NAMALWA (cell line): Measurements from ENCODE around the gene CCDC8.
"Not testable (repeated sequence)": the region's sequence is repeated elsewhere in the genome, so short reads cannot be mapped to it uniquely, and the experiment has no call there.

Source experiments
- DNase-seq: peaks from one replicate; pipeline ENCODE4 v3.0.0-alpha.2; 2015; ENCODE audit warnings: low spot score

CCDC8 gene

DNA sequence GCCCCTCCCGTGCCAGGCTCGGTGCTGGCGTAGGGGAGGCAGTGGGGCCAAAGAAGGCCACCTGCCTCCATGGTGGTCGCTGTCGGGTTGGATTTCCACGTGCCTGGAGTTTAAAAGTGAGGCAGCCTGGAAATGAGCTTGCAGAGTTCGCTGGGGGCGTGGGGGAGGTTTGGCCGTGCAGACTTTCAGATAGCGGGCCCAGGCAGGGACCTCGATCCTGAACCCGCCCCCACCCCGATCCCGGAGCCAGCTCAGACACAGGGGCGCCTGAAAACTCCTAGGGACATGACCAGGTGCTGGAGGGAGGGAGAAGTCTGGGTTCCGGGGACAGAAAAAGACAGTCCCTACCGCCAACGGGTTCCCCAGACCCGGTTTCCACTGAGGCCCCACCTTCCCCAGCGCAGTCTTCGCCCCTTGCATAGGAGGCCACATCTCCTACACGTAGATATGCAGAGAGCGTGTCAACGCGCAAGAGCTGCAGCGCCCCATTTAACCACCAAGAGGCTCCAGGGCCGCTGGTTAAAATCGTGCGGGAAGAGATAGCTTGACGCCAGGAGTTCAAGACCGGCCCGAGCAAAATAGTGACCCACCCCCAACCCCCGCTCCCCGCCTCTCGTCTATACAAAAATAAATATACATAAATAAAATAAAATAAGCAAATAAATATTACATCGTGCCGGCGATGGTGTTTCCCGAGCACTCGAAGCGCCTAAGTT is 8.5 kb downstream of the CCDC8 start:
- DNase-seq: no peak

DNA sequence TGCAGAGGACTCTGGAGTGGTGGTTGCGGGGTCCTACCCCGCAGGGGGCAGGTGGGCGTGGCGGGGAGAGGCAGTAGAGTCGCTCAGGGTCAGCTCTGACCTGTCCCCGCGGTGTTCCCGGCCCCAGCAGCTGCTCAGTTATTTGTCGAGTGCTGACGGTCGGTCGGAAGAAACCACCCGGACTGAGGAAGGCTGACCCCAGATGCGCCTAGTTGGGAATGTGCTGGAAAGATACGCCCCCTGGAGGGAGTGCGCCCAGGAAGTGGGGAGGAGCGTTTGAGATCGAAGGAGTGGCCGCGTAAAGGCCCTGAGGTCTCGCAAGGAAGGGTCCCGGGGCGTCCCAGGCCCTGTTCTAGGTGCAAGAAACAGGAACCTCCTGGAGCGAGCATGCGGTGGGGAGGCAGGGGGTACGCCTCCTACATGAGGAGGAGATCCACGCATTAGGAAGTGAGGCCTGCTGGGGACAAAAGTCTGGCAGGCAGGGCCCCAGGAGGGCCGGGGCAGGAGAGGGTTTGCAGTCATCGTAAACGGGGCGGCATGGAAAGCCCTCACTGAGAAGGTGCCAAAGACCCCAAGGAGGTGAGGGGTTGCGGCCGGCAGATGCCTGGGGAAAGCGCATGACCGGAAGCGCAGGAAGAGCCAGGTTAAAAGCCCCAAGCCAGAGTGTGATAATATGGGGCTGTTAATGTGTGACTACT is 9.2 kb downstream of the CCDC8 start:
- no peak for DNase-seq

DNA sequence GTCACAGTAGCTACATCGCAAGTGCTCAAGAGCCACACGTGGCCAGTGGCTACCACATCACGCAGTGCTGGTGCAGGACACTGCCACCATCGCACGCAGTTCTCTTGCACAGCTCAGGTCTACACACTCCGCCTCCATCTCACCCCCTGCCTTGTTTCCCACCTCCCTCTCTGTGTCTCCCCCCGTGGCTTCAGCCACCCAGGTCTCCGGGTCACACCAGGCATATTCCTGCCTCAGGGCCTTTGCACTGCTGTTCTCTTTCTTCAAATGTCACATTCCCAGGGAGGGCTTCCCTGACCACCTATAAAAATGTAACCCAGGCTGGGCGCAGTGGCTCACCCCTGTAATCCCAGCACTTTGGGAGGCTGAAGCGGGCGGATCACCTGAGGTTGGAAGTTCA is 10.6 kb downstream of the CCDC8 start:
- no peak for DNase-seq

DNA sequence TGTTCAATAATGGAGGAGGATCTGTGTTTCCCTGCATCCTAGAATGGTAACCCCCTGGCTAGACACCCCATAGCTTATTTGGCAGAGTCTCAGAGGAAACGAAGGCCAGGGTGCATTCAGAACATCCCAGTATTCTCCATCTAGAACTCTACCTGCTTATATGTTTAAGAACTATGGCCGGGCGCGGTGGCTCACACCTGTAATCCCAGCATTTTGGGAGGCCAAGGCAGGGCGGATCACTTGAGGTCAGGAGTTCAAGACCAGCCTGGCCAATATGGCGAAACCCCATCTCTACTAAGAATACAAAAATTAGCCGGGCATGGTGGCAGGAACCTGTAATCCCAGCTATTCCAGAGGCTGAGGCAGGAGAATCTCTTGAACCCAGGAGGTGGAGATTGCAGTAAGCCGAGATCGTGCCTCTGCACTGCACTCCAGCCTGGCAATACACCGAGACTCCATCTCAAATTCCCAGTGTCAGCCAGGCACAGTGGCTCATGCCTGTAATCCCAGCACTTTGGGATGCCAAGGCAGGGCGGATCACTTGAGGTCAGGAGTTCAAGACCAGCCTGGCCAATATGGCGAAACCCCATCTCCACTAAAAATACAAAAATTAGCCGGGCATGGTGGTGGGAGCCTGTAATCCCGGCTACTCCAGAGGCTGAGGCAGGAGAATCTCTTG is 15.4 kb downstream of the CCDC8 start:
- DNase-seq: not testable (repeated sequence)

DNA sequence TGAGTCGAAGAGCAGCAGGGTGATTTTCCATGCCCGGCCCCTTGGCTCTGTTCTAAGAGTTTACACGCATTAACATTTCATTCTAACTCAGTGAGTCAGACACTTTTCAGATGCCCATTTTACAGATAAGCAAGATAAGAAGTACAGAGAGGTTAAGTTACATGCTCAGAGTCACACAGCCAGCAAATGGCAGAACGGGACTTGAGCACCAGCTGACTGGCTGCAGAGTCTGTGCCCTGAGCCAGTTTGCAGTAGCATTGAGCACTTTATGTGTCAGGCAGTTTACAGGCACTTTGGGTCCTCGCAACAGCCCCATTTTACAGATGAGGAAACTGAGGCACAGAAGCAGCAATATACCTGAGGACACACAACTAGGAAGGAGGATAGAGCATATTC is 19.0 kb downstream of the CCDC8 start:
- DNase-seq: peak; percentile 26

DNA sequence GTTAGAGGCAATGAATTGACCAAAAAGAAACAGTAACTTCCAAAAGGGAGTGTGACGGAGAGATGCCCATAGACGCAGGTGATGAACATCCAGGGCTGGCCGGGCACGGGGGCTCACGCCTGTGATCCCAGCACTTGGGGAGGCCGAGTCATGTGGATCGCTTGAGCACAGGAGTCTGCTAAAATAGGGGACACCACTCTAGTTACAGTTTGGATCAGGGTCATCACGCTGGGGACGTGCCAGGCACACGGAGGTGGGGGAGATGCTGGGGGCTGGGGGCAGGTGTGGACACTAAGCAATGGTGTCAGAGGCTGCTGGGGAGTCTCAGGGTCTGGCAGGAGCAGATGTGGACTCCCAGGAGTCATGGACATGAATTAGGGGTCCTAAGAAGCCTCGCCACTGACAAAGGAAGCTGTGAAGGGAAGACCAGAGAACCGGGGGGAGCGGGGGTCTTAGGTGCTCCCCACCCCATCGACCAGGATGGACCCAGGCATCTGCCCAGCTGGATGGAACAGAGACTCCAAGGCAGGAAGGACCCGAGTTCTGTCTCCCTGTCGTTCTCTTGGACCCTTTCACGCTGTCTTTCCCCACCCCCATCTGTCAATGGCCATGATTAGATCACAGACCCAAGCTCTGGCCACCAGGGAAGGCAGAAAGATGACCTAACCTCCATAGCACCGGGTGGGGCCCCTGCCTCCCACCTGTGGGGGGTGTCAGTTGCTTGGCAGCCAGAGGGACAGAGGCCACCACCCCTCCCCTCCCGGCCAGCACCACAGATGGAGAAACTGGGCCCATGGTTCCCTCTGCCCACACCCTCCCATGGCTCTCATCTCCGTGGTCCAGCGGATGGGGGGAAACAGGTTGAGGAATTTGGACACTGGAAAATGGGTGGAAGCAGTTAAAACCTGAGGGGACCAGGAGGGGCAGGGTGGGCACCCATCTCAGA is 19.6 kb downstream of the CCDC8 start:
- no peak for DNase-seq

DNA sequence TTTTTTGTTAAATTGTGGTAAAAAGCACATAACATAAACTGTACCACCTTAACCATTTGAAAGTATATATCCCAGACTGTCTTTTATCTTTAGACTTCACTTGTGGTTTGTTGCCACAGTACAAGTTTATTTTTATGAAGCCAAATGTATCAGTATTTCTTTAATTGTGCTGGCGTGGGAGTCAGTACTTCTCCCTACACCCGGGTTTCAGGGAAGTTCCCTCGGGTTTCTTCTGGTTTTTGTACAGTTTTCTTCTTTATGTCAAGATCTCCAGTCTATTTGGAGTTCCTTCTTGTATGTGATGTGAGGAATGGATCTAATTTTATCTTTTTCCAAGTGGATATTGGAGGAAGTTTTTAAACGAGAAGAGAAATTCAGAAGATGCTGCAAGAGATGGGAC is 20.5 kb downstream of the CCDC8 start:
- no peak for DNase-seq

DNA sequence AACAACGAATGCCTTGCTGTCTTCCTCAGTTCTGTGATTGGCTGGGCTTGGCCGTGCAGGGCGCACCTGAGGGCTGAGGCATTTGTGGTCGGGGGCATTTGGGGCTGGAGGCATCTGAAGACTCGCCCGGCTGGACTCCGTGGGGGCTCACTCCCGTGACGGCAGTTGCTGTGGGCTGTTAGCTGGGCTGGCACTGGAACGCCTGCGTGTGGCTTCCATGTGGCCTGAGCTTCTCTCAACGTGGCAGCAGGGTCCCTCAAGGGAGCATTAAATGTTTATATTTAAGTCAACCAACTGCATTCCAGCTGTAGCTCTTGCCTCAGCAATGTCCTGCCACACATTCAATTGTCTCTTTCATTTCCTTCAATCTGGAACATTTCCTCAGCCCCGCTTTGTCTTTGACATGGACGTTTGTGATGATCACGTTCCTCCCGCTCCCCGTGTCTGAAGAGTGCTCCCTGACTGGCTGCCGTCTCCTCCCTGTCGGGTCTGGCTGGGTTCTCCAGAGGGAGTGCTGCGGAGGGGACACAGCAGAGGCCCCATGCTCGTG is 21.0 kb downstream of the CCDC8 start:
- no peak for DNase-seq

DNA sequence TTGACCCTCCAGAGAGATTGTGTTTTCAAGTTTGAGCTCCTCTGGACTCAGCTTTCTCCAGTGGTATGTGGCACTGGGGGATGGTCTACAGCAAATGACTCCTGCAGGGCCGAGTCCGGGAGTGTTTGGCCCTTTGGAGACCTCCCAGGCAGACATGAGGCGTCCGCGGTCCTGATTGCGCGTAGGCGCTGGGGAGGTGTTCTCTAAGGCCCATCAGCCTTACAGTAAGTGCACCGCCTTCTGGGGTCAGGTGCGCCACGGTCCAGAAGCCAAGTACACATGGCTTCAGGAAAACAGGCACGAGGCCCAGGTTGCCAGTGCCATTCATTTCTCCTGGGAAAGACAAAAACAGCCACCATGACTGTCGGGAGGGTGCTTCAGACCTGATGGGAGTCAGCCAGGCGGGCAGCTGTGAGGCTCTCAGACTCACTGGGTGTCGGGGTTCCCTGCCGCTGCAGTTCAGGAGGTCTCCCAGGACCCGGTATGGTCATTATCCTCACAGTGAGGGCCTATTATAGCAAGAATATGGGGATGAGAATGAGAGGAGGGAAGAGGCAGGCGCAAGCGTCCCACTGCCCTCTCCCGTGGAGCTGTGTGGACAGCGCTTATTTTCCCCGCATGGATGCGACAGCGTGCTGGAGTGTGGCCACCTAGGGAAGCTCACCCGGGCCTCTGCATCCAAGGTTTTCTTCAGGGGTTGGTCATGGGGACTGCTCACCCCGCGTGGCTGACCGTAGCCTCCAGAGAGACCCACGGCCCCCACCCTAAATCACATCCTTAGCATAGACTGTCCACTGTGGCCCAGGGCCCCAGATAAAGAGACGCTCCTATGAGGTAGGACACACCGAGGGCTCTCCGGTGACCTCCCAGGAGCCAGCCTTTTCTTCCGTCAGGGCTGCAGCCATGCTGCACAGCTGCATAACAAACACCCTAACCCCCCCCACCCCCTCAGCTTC is 21.8 kb downstream of the CCDC8 start:
- no peak for DNase-seq

DNA sequence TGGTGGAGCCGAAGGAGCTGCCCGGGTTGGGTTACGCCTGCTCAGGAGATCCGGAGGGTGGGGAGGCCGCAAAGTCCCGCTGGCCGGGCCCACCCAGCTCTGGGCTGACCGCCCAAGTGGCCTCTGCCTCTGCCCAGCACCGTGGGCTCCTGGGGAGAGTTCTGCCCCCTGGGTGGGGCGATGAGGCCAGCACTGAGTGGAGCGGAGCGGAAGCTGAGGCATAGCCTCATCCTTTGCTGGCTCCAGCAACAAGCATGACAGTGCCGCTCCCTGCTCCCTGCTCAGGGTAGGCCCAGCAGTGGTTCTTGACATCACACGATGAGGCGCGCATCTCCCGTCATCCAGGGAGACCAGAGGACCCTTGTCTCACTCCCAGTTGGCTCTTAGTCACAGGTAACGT is 22.5 kb downstream of the CCDC8 start:
- no peak for DNase-seq

DNA sequence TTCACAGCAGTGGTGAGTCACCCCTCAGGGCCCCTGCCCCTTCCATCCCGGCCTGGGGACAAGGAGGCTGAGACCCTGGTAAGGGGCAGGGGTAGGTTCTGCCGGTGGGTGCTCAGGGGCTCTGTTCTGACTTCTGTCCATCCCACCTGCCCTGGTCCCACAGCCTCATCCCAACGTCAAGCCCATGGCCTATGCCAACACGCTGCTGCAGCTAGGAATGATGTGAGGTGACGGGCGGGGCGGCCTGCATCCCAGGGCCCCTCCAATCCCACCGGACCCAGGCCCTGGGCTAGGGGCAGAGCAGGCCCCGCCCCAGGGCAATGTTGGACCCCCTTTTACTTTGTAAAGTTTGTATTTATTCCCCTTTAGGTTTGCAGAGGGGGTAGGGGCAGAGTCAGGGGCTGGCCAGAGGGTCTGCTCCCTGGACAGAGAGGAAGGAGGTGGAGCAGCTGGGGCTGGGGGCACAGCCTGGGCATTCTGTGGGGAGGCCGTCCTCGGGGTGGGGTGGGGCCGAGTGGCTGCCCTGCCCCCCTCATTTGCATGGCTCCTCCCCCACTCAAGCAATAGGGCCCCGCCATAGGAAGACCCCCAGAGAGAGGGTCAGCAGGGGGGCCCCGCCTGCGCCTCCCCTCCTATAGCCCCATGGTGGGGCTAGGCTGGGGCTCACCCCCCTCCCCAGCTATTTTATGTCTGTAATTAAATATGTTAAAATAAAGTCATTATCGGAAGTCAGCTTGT is 23.1 kb downstream of the CCDC8 start:
- DNase-seq: no peak

DNA sequence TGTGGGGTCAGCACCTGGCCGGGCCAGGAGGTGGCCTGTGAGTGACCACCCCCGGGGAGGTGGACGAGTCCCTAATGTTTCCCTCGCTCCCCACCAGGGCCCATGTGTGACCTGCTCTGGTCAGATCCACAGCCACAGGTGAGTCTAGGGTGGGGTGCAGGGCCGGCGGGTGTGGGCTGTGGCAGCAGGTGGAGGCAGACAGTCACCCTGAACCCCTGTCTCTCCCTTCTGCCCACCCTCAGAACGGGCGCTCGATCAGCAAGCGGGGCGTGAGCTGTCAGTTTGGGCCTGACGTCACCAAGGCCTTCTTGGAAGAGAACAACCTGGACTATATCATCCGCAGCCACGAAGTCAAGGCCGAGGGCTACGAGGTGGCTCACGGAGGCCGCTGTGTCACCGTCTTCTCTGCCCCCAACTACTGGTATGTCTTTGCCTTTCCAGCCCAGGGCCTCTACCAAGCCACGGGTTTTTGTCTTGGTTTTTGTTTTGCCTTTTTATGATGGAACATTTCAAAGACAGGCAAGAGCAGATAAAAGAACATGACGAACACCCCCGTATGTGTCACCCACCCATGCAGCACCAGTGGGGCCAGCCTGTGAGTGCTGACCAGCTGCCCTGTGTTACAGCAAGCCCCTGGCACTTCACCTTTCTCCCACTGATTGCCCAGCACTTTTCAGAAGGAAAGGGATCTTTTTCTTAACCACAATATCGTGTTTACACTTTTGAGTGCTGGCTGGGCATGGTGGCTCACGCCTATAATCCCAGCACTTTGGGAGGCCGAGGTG is 24.9 kb downstream of the CCDC8 start:
- no peak for DNase-seq

DNA sequence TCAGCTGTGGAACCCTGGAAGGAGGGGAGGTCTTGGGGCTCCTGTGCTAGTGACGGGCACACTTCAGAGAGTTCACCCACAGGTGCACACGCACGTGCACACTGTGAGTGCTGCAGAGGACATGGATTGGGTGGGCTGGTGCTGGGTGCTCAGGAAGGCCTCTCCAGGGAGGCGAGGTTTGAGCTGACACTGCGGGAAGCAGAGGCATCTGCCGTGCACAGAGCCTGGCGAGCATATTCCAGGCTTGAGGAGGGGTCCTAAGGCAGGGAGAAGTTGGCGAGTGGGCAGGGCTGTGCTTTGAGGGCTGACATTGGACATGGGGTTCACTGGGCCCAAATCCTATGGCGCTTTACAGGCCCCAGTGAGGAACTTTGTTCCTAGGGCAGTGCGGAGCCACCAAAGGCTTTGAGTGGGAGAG is 25.6 kb downstream of the CCDC8 start:
- no peak for DNase-seq

DNA sequence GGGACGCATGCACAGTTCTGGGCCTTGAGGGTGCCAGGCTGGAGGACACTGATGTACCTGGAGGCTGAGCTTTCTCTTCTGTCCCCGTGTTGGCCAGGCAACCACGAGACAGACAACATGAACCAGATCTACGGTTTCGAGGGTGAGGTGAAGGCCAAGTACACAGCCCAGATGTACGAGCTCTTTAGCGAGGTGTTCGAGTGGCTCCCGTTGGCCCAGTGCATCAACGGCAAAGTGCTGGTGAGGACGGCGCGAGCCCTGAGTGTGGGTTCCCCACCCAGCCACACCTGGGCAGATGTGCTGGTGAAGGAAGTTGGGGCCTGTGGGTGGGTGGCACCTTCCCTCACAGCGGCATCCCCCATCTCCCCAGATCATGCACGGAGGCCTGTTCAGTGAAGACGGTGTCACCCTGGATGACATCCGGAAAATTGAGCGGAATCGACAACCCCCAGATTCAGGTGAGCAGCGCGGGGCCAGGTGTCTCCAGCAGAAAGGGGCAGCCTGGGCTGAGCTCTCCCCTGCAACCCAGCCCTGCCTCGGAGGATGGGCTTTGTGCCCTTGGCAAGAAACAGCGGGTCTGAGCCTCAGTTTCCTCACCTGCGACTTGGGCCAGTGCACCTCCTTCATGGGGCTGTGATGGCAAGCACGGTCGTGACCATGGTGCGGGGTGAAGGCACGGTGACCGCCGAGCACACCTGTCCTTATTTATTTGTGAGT is 26.2 kb downstream of the CCDC8 start:
- DNase-seq: no peak

DNA sequence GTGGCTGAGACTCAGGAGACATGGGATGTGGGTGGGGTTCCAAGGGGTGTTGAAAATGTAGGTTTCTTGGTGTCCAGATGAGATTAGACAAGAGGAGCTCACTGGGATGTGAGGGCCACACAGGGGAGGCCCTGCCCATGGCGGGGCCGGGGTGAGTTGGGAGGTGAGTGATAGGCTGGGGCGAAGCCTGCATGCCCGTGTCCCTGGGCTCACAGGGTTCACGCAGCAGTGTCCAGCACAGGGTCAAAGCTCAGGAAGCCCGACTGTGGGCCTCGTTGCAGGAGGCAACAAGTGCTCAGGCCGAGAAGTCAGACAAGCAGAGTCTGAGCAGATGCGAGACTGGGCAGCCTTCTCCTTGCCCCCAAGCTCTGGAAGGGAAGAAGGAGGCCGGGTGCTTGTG is 27.2 kb downstream of the CCDC8 start:
- DNase-seq: no peak

DNA sequence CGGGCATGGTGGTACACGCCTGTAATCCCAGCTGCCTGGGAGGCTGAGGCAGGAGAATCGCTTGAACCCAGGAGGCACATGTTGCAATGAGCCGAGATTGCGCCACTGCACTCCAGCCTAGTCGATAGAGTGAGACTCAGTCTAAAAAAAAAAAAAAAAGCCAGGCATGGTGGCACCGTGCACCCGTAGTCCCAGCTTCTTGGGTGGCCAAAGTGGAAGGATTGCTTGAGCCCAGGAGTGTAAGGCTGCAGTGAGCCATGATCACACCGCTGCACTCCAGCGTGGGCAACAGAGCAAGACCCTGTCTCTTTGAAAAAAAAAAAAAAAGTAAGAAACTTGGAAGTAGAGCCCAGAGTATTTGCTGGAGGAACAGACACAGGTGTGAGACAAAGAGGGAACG is 27.7 kb downstream of the CCDC8 start:
- no peak for DNase-seq

DNA sequence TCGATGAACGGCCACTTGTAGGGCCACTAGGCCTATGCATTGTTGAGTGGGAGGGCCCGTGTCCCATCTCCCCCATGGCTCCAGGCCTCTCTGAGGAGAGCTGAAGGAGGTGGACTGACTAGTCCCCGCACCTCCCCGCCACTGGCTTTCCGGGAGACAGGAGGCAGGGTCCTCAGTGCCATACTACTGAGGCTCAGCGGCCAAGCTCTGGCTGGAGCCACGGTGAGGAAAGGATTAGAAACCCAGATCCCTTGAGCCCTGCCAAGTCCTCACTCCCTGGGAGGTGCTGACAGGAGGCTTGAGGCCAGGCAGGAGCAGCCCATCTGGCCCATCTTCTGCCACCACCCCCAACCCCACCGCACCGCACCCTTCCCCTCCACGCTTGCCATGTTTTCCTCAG is 29.0 kb downstream of the CCDC8 start:
- DNase-seq: no peak

DNA sequence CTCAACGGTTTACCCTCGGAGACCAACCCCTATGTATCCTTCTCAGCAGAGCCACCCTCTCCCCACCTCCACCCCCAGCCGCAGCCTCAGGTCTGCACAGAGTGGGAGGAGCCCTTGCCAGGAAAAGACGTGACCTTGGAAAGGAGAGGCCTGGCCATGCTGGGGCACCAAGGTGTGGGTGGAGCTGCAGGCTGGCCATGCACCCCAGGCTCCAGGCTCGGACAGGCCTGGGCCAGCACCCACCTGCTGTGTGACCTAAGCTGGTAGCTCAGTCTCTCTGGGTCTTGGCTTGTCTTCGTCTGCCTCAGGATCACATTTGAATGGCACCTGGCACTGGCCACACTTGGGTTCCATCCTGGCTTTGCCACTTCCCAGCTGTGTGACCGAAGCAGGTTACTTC is 29.5 kb downstream of the CCDC8 start:
- no peak for DNase-seq
